Omental fat pad (tissue), 4 donors: ENCODE data around the gene CADPS2. TPM values are rescaled to one million over a fixed set of nuclear protein-coding genes. Genes with fewer than 3 reads are reported as not detected.

Experiments used
- ATAC-seq: fragments of 150-250 bp; one replicate; pipeline ENCODE4 v1.9.1; 2016; ENCODE audit warnings: mild to moderate bottlenecking, moderate library complexity; ENCODE audit not compliant: low FRiP score
- DNase-seq: peaks from one replicate; pipeline ENCODE4 v3.0.0-alpha.2; 2019; ENCODE audit warnings: low spot score
- total RNA-seq, 4 donors: library from RNA; depleted of rRNA; stranded (reverse); fragments of >200 nt; gene quantifications; one replicate each; pipeline ENCODE4 v1.1.0, GENCODE V29; 2016
- TF ChIP-seq, protein P1 (sequence below), 3 donors: fragments of 450-650 bp; IDR thresholded peaks; one replicate each; pipeline ENCODE4 v1.5.1; 2016 to 2017; ENCODE audit warnings: antibody characterized with exemption in 3 of 3, mild to moderate bottlenecking in 3 of 3, moderate library complexity in 2 of 3

The CADPS2 gene
- total RNA-seq, 4 donors from 2014 or later = 15.3 to 41.9 (median 24.4) TPM

DNA sequence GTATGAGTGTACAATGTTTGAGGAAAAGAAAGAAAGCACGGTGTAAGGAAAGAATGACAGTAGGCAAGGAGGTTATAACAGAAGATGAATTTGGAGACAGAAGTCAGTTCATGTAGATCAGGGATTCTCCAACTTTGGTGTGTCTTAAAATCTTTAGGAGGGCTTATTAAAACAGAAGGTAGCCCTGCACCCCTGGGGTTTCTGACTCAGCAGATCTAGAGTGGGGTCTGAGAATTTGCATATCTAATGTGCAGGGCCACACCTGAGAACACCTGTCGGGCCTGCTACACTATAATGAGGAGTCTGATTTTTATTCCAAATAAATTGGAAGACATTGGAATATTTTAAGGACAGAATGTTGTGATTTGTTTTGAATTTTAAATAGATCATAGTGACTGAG, 307.9 kb downstream of the CADPS2 start:
- ATAC-seq (no peak), DNase-seq (no peak)
- TF ChIP-seq, protein P1, sequence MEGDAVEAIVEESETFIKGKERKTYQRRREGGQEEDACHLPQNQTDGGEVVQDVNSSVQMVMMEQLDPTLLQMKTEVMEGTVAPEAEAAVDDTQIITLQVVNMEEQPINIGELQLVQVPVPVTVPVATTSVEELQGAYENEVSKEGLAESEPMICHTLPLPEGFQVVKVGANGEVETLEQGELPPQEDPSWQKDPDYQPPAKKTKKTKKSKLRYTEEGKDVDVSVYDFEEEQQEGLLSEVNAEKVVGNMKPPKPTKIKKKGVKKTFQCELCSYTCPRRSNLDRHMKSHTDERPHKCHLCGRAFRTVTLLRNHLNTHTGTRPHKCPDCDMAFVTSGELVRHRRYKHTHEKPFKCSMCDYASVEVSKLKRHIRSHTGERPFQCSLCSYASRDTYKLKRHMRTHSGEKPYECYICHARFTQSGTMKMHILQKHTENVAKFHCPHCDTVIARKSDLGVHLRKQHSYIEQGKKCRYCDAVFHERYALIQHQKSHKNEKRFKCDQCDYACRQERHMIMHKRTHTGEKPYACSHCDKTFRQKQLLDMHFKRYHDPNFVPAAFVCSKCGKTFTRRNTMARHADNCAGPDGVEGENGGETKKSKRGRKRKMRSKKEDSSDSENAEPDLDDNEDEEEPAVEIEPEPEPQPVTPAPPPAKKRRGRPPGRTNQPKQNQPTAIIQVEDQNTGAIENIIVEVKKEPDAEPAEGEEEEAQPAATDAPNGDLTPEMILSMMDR (IDR thresholded peaks at IDR 0.05) = no peak

DNA sequence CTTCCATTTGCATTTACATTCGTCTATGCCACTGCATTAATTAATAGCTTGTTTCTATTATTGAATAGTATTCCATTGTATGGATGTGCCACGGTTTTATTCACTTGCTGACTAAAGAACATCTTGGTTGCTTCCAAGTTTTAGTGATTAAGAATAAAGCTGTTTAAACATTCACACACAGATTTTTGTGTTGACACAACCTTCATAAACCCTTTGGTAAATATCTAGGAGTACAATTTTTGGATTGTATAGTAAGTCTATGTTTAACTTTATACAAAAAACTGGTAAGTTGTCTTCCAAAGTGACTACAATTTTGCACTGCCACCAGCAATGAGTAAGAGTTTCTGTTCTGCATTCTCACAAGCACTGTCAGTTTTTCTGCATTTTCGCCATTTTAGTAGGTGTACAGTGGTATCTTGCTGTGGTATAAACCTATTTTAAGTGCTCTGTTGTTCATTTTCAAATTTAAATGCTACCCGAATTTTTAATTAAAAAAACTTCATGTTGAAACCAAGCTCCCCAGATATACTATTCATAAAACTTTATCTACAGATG, 308.7 kb downstream of the CADPS2 start:
- DNase-seq = no peak
- ATAC-seq = no peak
- TF ChIP-seq, protein P1 (IDR thresholded peaks at IDR 0.05) = no peak

DNA sequence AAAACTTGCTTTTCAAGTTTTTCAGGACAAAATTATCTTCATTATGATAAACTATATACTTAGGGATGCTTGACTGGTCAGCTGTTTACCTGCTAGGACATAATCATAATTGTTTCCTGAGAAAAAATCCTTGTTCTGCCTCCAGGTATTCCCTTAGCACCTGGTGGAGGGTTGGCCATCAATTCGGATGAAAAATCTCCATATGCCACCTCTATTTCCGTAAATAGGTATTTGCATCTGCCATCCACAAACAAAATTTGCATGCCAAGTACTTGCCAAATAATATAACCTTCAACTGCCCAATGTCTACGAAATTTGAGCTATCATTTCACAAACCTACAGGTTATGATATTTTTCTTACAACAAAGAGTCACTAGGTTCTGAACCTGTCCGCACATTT, 313.6 kb downstream of the CADPS2 start:
- ATAC-seq = no peak
- DNase-seq = no peak
- TF ChIP-seq, protein P1 (IDR thresholded peaks at IDR 0.05) = no peak

DNA sequence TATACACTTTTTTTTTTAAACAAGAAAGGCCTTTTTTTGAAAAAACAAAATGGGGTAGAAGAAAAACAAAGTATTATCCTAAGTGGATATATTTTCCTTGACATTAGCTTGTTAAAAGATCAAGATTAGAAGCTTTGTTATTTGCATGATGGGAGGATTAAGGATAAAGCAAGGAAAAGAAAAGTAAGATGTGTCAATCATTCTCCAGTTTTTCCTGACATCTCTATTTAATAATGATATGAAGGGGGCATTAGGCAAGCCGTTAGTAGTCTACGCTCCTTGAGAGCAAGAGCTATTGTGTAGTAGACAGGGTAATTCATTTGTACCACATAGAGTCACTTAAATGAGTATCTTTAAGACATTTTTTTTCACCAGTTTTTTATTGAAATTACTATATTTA, 324.9 kb downstream of the CADPS2 start:
- TF ChIP-seq, protein P1 (IDR thresholded peaks at IDR 0.05) = no peak
- no peak for DNase-seq
- no peak for ATAC-seq

DNA sequence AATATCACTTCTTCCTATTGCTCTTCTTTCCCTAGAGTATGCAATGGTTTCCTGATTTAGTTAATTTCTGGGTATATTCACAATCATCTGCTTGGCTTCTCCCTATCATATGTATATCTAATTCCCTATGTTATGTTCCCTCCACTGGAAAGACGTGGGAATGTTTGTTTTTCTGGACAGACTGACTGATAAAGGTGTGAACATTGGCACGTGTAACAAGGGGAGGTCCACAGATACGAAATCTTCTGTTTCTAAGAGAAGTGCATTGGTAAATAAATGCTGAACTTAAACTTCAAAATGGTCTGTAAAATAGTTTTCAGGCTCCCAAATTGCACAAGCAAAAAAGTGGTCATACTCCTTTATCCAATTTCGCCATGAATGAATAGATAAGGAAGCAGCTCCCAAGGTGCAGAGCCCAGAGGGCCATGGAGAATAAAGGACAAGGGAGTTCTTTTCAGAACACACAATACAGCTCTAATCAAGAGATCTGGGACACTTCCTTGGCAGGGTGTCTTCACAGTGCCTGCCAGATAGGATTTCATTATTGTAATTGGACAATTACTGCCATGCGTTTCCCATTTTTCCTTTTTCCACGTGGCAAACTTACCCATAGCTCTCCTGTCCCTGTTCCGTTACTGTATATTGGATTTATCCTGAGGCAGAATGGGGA, 329.3 kb downstream of the CADPS2 start:
- TF ChIP-seq, protein P1 (IDR thresholded peaks at IDR 0.05) = no peak
- no peak for DNase-seq
- no peak for ATAC-seq

DNA sequence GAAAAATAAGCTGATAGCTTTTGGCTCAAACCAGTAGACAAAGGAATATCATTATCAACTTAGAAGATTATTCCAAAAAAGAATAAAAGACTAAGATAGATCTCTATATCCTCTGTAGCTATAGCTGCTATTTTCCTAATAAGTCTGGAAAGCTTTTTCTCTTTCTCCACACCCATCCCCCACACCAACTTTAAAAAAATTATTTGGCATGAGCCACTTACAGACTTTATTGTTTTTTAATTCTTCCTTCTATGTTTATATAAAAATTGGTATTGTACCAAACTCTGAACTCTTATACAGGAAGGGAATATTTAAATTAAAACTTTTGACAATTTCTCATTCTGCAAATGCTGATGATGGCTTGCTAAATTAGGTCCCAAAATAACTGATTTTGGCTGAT, 330.0 kb downstream of the CADPS2 start:
- DNase-seq (no peak), ATAC-seq (no peak)
- TF ChIP-seq, protein P1 (IDR thresholded peaks at IDR 0.05) = no peak

DNA sequence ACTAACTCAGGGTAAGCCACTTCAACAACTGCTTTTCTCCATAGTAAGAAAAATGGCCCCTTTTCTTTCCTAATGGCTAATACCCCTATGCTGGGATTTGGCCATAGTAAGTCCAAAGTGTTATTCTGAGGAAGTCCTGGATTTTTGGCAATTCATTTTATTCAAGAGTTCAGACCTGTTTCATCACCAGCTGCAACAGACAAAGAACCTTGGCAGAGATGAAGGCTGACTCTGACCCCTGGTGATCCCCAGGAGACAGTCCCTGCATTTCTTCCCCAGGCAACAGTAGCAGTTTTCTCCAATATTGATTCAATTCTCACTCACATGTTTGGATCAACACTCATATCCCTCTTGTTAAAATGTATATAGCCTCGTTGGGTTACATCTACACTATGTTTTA, 332.5 kb downstream of the CADPS2 start:
- TF ChIP-seq, protein P1 (IDR thresholded peaks at IDR 0.05) = no peak
- DNase-seq = no peak
- no peak for ATAC-seq
